Measurements from ENCODE around the gene KLHL14.

GRCh38 chr18:32805354-32805753, 32.5 kb upstream of the KLHL14 start:
- no peak for TF ChIP-seq CTCF (IDR thresholded peaks at IDR 0.05; ENCODE audit: extremely low read depth in 1 of 2, insufficient read depth in 1 of 2, low read depth in 1 of 2, low read length in 2 of 2)
- TF ChIP-seq EZH2 (IDR thresholded peaks at IDR 0.05; ENCODE audit: borderline replicate concordance, low read depth, low read length, severe bottlenecking) = no peak
